Neural cell (in vitro differentiated cells): ENCODE data around the gene REV3L. TPM values are rescaled to one million over a fixed set of nuclear protein-coding genes. Genes with fewer than 3 reads are reported as not detected.

Source experiments
- H2AFZ ChIP-seq: fragments of 200-600, 300-800 bp; sonication (generic), shearing (Covaris generic); 2 replicates; pipeline ENCODE4 v1.6.0; 2014; ENCODE audit warnings: low read depth, mild to moderate bottlenecking, antibody characterized with exemption, low read length, moderate library complexity
- H3F3A ChIP-seq: fragments of 200-600 bp; shearing (Covaris generic); 2 replicates; pipeline ENCODE4 v1.6.1; 2016; ENCODE audit warnings: mild to moderate bottlenecking, moderate library complexity, mixed read lengths, antibody characterized with exemption, low read length; ENCODE audit not compliant: insufficient read depth, poor library complexity, severe bottlenecking
- H3K27ac ChIP-seq: fragments of 200-600, 300-800 bp; sonication (generic), shearing (Covaris generic); 2 replicates; pipeline ENCODE4 v1.5.1; 2014; ENCODE audit warnings: mild to moderate bottlenecking, low read length, moderate library complexity
- H3K27me3 ChIP-seq: fragments of 300-800, 200-600 bp; sonication (generic), shearing (Covaris generic); 2 replicates; pipeline ENCODE4 v1.6.0; 2014; ENCODE audit warnings: mild to moderate bottlenecking, low read depth, low read length, moderate library complexity; ENCODE audit not compliant: insufficient read depth
- H3K36me3 ChIP-seq: fragments of 300-800, 200-600 bp; sonication (generic), shearing (Covaris generic); 2 replicates; pipeline ENCODE4 v1.5.1; 2014; ENCODE audit warnings: mild to moderate bottlenecking, antibody characterized with exemption, low read length, moderate library complexity; ENCODE audit not compliant: insufficient read depth
- H3K4me2 ChIP-seq: fragments of 300-800, 200-600 bp; sonication (generic), shearing (Covaris generic); 2 replicates; pipeline ENCODE4 v1.6.0; 2014; ENCODE audit warnings: mild to moderate bottlenecking, low read length
- H3K4me3 ChIP-seq: fragments of 300-800, 200-600 bp; sonication (generic), shearing (Covaris generic); 2 replicates; pipeline ENCODE4 v1.5.1; 2014; ENCODE audit warnings: mild to moderate bottlenecking, low read length, moderate library complexity
- H3K79me2 ChIP-seq: fragments of 200-600 bp; shearing (Covaris generic); replicated peaks from 2 replicates; pipeline ENCODE4 v1.6.0; 2014; ENCODE audit warnings: mild to moderate bottlenecking, low read length, moderate library complexity; ENCODE audit not compliant: insufficient read depth
- H3K9ac ChIP-seq: fragments of 300-800, 200-600 bp; sonication (generic), shearing (Covaris generic); 2 replicates; pipeline ENCODE4 v1.6.1; 2016; ENCODE audit warnings: mild to moderate bottlenecking, low read length, mixed read lengths
- H3K9me2 ChIP-seq: fragments of 200-600 bp; shearing (Covaris generic); 2 replicates; pipeline ENCODE4 v1.6.1; 2016; ENCODE audit warnings: mild to moderate bottlenecking, low read length, mixed read lengths; ENCODE audit not compliant: insufficient read depth
- H3K9me3 ChIP-seq: fragments of 200-600, 300-800 bp; sonication (generic), shearing (Covaris generic); 2 replicates; pipeline ENCODE4 v1.6.1; 2016; ENCODE audit warnings: mild to moderate bottlenecking, mixed run types, low read length, moderate library complexity, mixed read lengths
- H4K20me1 ChIP-seq: fragments of 200-600 bp; shearing (Covaris generic); 2 replicates; pipeline ENCODE4 v1.6.1; 2016; ENCODE audit warnings: mild to moderate bottlenecking, mixed run types; ENCODE audit not compliant: insufficient read depth
- EP300 ChIP-seq: fragments of 450-650 bp; conservative IDR thresholded peaks from 2 replicates; pipeline ENCODE4 v1.6.1; 2014; ENCODE audit warnings: antibody characterized with exemption, mild to moderate bottlenecking, moderate library complexity; ENCODE audit not compliant: poor library complexity, severe bottlenecking
- EZH2 ChIP-seq: fragments of 200-600, 300-800 bp; shearing (Covaris generic), sonication (generic); IDR thresholded peaks from 2 replicates; pipeline ENCODE4 v1.6.1; 2014; ENCODE audit warnings: antibody characterized with exemption, low read length, borderline replicate concordance, mild to moderate bottlenecking; ENCODE audit not compliant: insufficient read depth, poor library complexity, severe bottlenecking
- MXI1 ChIP-seq: fragments of 450-650 bp; conservative IDR thresholded peaks from 2 replicates; pipeline ENCODE4 v1.6.1; 2014; ENCODE audit warnings: antibody characterized with exemption, mild to moderate bottlenecking; ENCODE audit not compliant: poor library complexity, severe bottlenecking
- POLR2AphosphoS5 ChIP-seq: IDR thresholded peaks from 2 replicates; pipeline ENCODE4 v1.6.1; 2012
- RAD21 ChIP-seq: fragments of 450-650 bp; conservative IDR thresholded peaks from 2 replicates; pipeline ENCODE4 v1.6.1; 2014; ENCODE audit warnings: antibody characterized with exemption, mild to moderate bottlenecking, moderate library complexity
- SMC3 ChIP-seq: fragments of 450-650 bp; conservative IDR thresholded peaks from 2 replicates; pipeline ENCODE4 v1.6.1; 2014; ENCODE audit warnings: antibody characterized with exemption, mild to moderate bottlenecking, moderate library complexity; ENCODE audit not compliant: poor library complexity
- TAF1 ChIP-seq: IDR thresholded peaks from 2 replicates; pipeline ENCODE4 v1.6.1; 2012; ENCODE audit warnings: low read depth
- polyA plus RNA-seq: library from polyadenylated mRNA; depleted of rRNA; stranded (reverse); fragments of >200 nt; gene quantifications from 2 replicates; pipeline ENCODE4 v1.2.3, GENCODE V29; 2014
- TF ChIP-seq, protein P1 (sequence below): fragments of 450-650 bp; IDR thresholded peaks from 2 replicates; pipeline ENCODE4 v1.5.1; 2014; ENCODE audit warnings: antibody characterized with exemption, mild to moderate bottlenecking, moderate library complexity; ENCODE audit not compliant: poor library complexity, severe bottlenecking
- TF ChIP-seq, protein P2 (sequence below): IDR thresholded peaks from 2 replicates; pipeline ENCODE4 v1.6.1; 2012; ENCODE audit warnings: borderline replicate concordance

REV3L gene
- polyA plus RNA-seq, 1 donor from 2014 or later: 60.2 TPM

DNA sequence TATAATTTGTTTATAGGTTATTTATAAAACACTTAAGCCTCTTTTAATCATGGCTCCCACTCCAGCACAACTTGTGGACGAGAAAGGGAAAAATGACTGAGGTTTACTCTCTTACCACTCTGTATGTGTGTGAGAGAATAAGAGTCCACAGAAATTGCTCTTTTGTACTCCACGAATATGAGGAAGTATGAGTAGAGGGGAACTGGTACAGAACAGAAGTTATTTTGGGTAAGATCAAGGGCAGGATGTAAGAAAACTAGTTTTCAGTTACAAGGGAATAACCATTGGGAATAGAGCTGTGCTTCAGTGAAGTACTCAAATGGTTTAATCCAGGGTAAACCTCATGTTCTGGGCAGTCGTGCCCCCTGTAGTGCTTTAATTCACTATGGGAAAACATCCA is 72.6 kb downstream of the REV3L start:
- H3K9me3 ChIP-seq: no peaks in the 10 kb centered on the region
- no peaks in the 10 kb centered on the region for H4K20me1 ChIP-seq
- no peak overlapping the region for H3K27ac ChIP-seq
- H2AFZ ChIP-seq: no peak overlapping the region
- no peaks in the 10 kb centered on the region for H3K36me3 ChIP-seq
- H3K9ac ChIP-seq: no peak overlapping the region
- no peaks in the 10 kb centered on the region for H3K27me3 ChIP-seq
- no peaks in the 10 kb centered on the region for H3K79me2 ChIP-seq
- no peaks in the 10 kb centered on the region for H3K9me2 ChIP-seq
- TF ChIP-seq RAD21 (no peak), EP300 (no peak), SMC3 (no peak), POLR2AphosphoS5 (no peak), EZH2 (no peak), MXI1 (no peak), TAF1 (no peak)
- TF ChIP-seq, protein P1, sequence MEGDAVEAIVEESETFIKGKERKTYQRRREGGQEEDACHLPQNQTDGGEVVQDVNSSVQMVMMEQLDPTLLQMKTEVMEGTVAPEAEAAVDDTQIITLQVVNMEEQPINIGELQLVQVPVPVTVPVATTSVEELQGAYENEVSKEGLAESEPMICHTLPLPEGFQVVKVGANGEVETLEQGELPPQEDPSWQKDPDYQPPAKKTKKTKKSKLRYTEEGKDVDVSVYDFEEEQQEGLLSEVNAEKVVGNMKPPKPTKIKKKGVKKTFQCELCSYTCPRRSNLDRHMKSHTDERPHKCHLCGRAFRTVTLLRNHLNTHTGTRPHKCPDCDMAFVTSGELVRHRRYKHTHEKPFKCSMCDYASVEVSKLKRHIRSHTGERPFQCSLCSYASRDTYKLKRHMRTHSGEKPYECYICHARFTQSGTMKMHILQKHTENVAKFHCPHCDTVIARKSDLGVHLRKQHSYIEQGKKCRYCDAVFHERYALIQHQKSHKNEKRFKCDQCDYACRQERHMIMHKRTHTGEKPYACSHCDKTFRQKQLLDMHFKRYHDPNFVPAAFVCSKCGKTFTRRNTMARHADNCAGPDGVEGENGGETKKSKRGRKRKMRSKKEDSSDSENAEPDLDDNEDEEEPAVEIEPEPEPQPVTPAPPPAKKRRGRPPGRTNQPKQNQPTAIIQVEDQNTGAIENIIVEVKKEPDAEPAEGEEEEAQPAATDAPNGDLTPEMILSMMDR: no peak
- TF ChIP-seq, protein P2, sequence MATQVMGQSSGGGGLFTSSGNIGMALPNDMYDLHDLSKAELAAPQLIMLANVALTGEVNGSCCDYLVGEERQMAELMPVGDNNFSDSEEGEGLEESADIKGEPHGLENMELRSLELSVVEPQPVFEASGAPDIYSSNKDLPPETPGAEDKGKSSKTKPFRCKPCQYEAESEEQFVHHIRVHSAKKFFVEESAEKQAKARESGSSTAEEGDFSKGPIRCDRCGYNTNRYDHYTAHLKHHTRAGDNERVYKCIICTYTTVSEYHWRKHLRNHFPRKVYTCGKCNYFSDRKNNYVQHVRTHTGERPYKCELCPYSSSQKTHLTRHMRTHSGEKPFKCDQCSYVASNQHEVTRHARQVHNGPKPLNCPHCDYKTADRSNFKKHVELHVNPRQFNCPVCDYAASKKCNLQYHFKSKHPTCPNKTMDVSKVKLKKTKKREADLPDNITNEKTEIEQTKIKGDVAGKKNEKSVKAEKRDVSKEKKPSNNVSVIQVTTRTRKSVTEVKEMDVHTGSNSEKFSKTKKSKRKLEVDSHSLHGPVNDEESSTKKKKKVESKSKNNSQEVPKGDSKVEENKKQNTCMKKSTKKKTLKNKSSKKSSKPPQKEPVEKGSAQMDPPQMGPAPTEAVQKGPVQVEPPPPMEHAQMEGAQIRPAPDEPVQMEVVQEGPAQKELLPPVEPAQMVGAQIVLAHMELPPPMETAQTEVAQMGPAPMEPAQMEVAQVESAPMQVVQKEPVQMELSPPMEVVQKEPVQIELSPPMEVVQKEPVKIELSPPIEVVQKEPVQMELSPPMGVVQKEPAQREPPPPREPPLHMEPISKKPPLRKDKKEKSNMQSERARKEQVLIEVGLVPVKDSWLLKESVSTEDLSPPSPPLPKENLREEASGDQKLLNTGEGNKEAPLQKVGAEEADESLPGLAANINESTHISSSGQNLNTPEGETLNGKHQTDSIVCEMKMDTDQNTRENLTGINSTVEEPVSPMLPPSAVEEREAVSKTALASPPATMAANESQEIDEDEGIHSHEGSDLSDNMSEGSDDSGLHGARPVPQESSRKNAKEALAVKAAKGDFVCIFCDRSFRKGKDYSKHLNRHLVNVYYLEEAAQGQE: no peak
- no peaks in the 10 kb centered on the region for H3F3A ChIP-seq
- no peak overlapping the region for H3K4me2 ChIP-seq
- no peak overlapping the region for H3K4me3 ChIP-seq

DNA sequence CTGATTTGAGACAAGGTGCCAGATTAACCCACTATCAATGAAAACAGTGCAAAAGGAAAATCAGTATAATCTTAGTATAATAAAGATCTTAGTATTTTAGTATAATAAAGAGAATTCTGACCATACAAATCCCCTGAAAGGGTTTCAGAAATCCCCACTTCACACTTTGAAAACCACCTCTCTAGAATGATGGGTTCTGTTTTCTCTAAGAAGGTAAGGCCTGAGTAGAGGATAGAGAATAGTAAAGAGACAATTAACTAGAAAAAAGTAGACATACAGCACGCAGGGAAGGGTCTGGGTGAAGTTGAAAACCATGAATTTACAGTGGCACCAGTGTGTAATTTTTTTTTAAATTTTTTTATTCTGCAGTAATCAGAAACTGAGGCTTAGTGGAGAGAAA is 73.6 kb downstream of the REV3L start:
- H3K4me2 ChIP-seq: no peak overlapping the region
- H3K79me2 ChIP-seq: no peaks in the 10 kb centered on the region
- TF ChIP-seq TAF1 (no peak), RAD21 (no peak), POLR2AphosphoS5 (no peak), EZH2 (no peak), EP300 (no peak), MXI1 (no peak), SMC3 (no peak)
- TF ChIP-seq, protein P2: no peak
- TF ChIP-seq, protein P1: no peak
- no peak overlapping the region for H2AFZ ChIP-seq
- no peaks in the 10 kb centered on the region for H3K9me2 ChIP-seq
- no peaks in the 10 kb centered on the region for H3F3A ChIP-seq
- no peak overlapping the region for H3K27ac ChIP-seq
- H3K9me3 ChIP-seq: no peaks in the 10 kb centered on the region
- H3K4me3 ChIP-seq: no peak overlapping the region
- no peaks in the 10 kb centered on the region for H4K20me1 ChIP-seq
- H3K9ac ChIP-seq: no peak overlapping the region
- H3K36me3 ChIP-seq: peaks cover 1% of the 10 kb centered on the region
- H3K27me3 ChIP-seq: no peaks in the 10 kb centered on the region
